ENCODE measurements around the gene SLX4IP. TPM values are rescaled to one million over a fixed set of nuclear protein-coding genes. Genes with fewer than 3 reads are reported as not detected.

The SLX4IP gene
- total and polyA plus RNA-seq, 2 of the 13 experiments (the other 11 are each of a cell fraction or from before 2014, with no cell fraction given) = 3.6 to 7.3 TPM

DNA sequence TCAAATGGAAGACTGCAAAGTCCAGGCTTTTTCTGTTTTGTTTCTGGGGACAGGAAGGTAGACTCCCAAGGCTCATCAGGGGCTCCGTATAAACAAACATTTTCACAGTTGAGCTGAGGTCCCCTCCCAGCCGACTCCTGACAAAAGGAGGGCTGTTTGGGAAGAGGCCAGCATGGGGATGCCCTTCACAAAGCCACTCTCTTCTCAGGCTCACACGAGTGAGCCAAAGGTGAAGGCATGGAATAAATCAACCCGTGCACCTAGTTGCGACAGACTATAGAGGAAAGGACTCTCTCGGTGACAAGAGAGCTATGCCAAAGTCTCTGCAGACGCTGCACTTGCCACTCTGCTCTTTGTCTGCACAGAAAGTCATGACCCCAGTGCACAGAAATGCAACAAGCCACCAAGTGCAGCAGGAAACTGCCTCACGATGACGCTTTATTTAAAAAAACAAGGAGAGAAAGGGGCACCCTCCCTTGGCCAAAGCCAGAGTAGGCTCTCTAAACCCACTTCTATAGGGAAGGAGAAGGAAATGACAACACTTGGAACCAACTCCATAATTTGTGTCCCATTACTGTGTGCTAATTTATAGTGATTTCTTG is 217.7 kb downstream of the SLX4IP start (continued):
- TF ChIP-seq, protein P1, sequence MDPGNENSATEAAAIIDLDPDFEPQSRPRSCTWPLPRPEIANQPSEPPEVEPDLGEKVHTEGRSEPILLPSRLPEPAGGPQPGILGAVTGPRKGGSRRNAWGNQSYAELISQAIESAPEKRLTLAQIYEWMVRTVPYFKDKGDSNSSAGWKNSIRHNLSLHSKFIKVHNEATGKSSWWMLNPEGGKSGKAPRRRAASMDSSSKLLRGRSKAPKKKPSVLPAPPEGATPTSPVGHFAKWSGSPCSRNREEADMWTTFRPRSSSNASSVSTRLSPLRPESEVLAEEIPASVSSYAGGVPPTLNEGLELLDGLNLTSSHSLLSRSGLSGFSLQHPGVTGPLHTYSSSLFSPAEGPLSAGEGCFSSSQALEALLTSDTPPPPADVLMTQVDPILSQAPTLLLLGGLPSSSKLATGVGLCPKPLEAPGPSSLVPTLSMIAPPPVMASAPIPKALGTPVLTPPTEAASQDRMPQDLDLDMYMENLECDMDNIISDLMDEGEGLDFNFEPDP (CRISPR knock-in tag; conservative IDR thresholded peaks at IDR 0.05) = 0 out of 2 replicates have a peak, but pooled peaks have one; percentile 26
- TF ChIP-seq NR2F2 (IDR thresholded peaks at IDR 0.05; ENCODE audit: borderline replicate concordance, low read depth) (peak; percentile 31; the same call in 1 of the 2 replicates), ZNF546 (CRISPR knock-in tag; conservative IDR thresholded peaks at IDR 0.05) (no peak), EHMT2 (IDR thresholded peaks at IDR 0.05; ENCODE audit: borderline replicate concordance, low read depth, low read length) (no peak), ETV5 (CRISPR knock-in tag; IDR thresholded peaks at IDR 0.05; ENCODE audit: borderline replicate concordance) (0 out of 2 replicates have a peak, but pooled peaks have one; percentile 28), NCOR1 (IDR thresholded peaks at IDR 0.05; ENCODE audit: borderline replicate concordance, low read length) (peak; percentile 87; the same call in 1 of the 2 replicates), RBAK (CRISPR knock-in tag; IDR thresholded peaks at IDR 0.05) (0 out of 2 replicates have a peak, but pooled peaks have one; percentile 61), ZNF576 (CRISPR knock-in tag; IDR thresholded peaks at IDR 0.05) (no peak), CHD4 (IDR thresholded peaks at IDR 0.05; ENCODE audit: borderline replicate concordance, low read length) (no peak), ZNF775 (CRISPR knock-in tag; IDR thresholded peaks at IDR 0.05; ENCODE audit: borderline replicate concordance) (no peak), ZBTB40 (IDR thresholded peaks at IDR 0.05) (no peak), ZBTB40 (CRISPR knock-in tag; IDR thresholded peaks at IDR 0.05) (peak; percentile 46; the same call in 1 of the 2 replicates)
- TF ChIP-seq, protein P2, sequence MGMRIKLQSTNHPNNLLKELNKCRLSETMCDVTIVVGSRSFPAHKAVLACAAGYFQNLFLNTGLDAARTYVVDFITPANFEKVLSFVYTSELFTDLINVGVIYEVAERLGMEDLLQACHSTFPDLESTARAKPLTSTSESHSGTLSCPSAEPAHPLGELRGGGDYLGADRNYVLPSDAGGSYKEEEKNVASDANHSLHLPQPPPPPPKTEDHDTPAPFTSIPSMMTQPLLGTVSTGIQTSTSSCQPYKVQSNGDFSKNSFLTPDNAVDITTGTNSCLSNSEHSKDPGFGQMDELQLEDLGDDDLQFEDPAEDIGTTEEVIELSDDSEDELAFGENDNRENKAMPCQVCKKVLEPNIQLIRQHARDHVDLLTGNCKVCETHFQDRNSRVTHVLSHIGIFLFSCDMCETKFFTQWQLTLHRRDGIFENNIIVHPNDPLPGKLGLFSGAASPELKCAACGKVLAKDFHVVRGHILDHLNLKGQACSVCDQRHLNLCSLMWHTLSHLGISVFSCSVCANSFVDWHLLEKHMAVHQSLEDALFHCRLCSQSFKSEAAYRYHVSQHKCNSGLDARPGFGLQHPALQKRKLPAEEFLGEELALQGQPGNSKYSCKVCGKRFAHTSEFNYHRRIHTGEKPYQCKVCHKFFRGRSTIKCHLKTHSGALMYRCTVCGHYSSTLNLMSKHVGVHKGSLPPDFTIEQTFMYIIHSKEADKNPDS (CRISPR knock-in tag; IDR thresholded peaks at IDR 0.05) = no peak
